T-helper 1 cell (primary cell): ENCODE measurements around the gene CSPG4.
"Not testable (repeated sequence)": the region's sequence is repeated elsewhere in the genome, so short reads cannot be mapped to it uniquely, and the experiment has no call there.

Source experiments
- DNase-seq, 5 donors: peaks; one replicate each; pipeline ENCODE4 v3.0.0-alpha.2; 2012 to 2020

Gene CSPG4

DNA sequence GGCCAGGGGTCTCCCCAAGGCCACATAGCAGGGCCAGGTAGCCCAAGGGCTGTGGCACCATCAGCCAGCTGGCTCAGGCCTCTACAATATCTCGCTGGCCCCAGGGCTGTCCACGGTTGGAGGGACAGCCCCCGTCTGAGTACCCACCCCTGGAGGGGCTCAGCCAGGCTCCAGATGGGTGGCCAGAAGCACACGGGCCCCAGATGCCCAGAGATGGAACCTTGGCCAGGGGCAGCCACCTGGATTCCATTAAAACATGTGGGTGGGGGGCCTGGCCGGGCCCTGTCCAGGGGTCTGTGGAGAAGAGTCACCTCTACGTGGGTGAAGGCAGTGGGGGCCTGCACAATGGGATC is 8.4 kb downstream of the CSPG4 start:
- no peak for DNase-seq

DNA sequence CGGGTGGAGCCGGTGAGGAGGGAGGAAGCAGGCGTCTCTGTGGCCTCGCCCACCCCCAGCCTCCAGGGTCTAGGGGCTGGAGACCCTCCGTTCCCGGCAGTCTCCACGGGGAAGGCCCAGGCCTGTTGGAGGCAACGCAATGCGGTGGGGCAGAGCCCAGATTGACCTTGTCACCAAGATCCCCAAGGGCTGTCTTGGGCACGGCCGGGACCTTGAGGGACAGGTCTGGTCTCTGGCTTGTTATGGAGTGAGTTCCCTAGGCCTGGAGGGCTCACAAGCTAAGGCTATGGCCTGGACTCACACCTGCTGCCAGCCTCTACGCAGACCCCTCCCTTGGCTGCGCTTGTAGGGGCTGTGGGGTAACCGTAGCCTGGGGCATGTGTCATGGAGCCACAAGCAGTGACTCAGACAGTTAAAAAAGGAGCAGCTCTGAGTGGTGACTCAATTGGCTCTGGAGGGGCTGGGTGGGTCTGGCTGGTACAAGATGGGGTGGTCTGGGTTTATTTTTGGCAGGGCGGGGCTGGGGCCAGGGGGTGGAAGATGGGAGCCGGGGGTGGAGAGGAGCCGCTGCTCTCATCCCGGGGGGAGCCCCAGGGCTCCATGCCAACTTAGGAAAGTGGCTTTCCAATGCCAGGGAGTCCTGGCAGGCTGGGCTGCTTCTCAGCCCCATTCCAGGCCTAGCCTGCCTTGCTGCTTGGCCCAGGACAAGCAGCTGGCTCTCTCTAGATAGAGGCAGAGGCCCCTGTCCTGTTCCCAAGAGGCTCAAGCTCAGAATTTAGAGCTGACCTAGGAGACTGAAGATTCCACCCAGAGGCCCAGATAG is 9.0 kb downstream of the CSPG4 start:
- not testable (repeated sequence) for DNase-seq

DNA sequence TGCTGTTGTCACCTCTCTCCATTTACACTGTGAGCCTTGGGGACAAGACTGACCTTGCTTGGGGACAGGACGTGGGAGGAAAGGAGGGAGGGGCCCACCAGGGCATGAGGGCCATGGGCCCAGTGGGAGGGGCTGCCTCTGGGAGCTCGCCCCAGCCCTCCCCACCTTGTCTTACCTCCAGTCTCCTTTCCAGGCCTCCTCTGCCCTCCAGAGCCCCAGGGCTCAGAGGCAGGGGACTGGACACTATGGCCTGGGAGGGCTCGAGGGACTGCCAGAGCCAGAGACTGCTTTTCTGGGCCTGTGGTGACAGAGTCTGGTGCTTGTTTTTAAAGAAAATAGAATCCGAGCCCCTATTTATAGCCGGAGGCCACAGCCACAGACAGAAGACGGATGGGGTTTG is 10.2 kb downstream of the CSPG4 start:
- no peak for DNase-seq

DNA sequence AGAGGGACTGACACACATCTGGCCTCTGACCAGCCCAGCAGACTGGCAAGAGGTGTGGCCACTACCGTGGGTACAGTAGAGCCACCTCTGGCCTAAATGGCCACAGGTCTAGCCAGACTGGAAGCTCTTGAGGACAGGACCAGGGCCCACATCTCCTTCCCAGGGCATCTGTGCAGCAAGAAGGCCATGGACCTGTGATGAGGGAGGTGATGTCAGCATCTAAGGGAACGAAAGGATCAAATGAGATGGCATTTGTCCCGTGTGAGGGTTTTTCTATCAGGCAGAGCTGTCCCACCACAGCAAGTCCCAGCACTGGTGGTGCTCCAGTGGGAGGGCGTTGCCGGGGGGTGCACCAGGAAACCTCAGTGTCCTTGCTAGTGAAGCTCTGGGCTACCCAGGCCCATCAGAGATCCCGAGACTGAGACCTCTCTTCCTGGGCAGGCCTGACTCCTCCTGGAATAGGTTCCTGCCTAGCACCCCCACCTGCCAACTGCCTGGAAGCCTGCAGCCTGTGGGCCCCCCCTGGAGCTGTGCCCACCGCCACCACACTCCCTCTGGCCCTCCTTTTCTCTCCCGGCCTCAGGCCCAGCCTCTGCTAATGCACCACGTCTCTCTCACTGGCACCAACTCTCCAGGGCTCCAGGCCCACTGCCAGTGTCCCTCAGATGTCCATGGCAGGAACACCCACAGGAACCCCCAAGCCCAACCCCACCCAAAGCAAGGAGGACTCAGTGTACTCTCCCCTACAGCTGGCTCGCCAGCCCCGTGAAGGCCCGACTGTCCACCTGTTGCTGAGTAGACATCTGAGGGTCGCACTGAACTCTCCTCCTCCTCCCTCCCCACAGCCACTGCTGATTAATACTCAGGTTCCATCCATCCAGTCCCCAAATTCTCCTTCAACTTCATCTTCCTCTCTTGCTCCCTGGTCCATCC is 11.3 kb downstream of the CSPG4 start:
- not testable (repeated sequence) for DNase-seq

DNA sequence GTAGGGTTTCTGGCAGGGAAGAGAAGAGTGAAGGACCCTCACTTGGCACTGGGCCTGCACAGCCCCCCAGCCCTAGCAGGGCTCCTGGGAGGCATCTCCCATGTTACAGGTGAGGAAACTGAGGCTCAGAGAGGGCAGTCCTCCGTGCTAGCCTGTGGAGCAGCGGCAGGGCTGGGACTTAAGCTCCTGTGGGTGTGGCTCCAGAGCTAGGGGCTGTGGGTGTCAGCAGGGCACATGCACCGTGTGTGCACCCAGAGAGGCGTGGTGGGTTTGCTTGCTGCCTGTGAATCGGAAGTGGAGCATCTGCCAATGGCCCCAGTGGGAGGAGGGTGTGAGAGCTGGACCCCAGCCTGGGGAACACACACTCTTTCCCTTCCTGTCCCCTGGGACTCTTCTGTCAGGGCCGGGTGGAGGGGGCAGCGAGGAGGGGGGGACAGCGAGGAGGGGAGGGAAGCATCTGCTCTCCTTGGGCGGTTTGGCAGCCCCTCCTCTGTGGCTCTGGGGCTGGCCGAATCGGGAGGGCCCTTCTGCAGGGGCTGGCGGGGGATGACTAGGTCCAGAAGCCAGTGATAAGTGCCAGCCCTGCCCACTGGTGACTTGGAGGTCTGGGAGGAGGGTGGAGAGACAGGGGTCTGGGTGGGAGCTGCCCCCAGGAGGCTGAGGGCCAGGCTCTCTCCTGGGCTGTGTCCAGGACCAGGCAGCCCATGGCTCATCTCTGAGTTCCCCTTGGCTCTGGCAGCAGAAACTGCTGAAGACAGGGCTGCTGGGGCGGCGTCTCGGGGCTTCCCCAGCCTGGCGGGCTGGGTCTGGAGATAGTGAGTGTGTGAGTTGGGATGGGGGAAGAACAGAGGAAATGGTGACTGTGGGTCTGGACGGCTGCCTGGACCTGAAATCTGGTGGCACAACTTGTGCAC is 12.4 kb downstream of the CSPG4 start:
- DNase-seq = not testable (repeated sequence)

DNA sequence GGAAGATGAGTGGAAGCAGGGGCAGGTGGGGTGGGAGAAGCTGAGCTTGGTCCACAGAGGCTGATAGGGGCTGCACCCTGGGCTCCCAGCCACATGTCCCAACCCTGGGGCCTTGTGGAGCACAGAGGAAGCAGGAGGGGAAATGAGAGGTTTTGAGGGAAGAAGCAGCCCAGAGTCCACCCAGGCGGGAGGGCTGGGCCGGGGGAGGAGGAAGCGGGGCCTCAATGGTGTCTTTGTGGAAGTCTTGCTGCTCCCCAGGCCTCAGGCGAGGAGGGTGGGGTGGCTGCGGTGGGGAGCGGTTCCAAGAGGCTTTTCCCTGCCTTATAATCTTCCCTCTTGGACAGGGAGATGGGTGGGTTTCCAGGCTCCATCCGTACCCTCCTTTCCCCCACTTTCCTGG is 13.1 kb downstream of the CSPG4 start:
- DNase-seq = not testable (repeated sequence)

DNA sequence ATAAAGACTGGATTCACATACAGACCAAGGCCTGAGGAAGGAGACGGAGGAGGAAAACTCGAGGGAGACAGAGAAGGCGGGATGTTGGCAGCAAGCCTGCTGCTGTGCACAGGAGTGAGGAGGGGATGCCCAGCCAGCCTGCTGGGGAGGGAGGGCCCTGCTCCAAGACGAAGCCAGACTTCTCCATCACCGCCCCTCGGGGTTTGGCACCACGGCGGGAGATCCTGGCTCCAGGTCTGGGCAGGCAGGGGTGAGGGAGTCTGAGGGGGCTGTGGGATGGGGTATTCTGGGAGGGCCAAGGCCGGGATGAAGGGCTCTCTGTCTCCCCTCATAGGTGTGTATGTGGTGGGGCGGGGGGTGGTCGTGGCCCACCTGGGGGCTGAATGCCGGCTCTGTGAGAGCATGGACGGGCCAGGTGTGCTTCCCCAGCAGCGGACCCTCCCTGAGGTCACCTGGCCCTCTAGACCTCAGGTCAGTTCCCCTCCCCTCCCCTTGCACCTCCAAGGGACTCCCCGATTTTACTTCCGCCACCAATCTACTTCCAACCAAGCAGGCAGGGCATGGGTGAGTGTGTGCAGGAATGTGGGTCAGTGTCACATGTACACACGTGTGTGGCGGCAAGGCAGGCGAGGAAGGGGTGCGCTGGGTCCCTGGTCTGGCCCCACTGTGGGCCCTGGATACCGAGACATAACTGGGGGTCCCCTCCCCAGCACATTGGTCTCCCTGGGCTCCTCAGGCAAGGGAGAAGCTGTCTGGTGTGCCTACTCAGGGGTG is 14.5 kb downstream of the CSPG4 start:
- DNase-seq = not testable (repeated sequence)

DNA sequence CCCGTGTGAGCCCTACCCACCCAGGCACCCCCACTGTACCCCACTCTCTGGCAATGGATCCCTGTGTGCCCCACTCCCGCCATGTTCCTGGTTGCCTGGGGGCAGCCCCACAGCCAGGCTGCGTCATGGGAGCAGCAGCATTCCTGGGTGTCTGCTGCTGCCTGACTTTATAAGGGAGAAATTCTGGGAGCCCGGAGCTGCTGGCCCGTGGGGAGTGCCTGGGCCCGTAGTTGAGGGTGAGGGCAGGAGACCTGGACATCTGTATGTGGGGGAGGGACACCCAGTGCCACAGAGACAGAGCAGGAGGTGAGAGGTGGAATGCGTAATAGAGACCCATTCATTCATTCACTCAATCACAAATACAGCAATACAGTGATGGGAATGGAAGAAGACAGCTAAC is 15.1 kb downstream of the CSPG4 start:
- DNase-seq = no peak

DNA sequence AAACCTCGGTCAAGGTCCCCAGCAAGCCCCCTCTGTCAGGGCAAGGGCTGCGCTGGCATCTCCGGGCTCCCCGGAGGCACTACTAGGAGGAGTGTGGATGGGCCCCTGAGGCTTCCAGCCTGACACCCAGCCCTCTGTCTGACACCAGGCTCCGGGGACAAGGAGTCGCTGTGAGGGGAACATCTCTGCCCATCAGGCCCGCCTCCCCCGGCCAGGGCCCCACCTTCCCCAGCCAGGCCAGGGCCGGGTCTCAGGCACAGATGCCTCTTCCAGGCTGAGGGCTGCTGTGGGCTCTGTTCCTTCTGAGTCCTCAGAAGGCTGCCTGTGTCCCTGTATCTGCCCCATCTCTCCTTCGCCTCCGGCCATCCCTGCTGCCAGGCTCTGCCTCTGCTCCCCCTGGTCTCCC is 15.8 kb downstream of the CSPG4 start:
- no peak for DNase-seq

DNA sequence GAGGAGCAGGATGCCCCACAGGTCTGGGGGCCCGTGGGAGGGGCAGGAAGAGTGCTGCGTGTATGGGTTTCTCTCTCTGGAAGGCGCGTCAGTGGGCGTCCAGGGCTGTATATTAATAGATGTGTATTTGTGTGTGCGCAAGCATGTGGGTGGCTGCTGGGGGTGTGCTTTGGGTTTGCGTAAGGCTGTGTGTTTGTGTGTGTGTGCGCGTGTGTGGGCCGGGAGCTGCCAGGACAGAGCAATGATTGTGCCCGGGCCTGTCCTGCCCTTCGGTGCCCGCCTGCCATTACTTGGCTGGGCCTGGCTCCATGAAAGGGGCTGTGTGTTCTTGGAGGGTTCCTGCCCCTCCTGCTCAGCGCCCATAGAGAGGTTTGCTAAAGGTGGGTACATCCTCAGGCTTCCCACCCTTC is 16.3 kb downstream of the CSPG4 start:
- no peak for DNase-seq

DNA sequence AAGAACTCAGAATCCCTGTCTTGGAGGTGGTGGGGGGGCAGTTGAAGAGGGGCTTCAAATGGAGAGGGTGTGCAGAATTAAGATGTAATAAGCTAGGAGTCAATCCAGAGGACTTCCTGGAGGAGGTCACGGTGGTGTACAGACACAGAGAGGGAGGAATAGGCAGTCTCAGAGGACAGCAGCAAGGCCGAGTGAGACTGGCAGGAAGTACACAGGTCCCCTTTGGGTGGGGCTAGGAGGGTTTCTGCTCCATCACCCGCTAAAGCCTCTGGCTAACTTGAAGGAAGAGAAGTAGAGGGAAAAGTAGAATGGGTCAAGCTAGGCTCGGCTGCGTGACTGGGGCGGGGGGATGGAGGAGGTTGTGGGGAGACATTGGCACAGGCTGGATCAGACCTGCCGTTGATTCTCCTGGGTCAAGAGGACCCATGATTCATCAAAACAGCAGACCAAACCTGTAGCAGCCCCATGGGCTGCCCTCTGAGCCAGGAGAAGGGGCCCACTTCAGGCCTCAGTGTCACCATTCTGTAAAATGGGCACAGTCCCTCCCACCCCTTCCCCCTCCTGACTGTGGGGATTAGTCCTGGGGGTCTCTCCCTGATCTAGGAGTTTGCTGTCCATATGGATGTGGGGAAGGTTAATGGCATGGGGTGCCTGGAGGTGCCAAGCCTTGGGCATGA is 16.9 kb downstream of the CSPG4 start:
- DNase-seq = no peak

DNA sequence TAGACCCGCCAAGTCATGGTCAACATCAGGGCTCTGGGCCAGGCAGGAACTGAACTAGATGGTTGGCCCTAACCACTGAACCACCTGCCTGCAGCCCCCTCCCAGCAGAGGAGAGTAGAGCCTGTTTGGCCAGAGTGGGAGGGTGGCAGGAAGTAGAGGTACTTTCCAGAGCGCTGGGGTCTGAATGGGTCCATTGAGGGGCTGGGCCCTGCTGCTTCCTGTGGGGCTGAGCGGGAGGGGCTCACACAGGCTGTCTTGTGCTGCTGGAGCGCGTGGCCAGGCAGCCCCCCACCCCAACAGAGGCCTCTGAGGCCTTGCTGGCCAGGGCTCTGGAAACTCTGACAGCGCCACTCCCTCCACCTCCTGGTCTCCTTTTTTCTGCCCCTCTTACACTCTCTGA is 17.4 kb downstream of the CSPG4 start:
- DNase-seq = no peak

DNA sequence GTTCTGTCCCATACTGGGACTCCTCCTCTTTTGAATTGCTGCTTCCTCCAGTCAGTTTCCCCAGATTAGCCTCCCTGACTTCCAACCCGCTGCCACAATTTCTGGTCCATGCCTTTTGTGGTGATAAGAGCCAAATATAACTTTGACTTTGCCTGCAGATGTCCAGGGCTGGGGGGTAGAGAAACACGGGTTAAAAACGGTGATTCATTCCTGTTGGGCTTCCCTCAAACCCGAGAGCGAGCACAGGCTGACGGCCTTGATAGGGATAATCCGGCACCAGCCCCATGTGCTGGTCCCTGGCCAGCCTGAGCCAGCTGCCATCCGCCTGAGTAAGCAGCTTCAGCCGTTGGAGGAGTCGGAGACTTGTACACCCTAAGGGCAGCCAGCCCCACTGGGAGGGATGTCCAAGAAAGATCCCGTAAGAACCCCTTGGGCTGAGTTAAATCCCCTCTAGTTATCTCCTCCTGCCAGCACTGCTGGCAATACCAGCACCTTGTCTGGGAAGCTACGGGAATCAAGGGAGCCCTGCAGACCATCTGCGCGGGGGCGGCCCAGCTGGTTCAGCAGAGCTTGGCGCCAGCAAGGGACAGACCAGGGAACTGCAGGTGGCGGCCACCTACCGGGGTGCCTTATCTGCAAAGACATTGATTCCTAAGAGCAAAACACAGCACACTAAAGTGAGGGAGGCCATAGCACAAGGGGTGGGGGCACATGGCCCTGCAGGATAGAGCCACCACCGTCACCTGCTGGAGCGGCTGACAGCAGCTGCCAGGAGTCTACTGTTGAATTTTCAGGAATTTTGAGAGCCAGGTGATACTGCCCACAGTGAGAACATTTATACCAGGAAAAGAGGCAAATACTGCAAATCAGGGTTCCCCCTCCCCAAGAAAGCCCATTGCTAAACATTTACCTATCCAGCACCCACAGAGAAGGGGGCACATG is 18.1 kb downstream of the CSPG4 start:
- no peak for DNase-seq

DNA sequence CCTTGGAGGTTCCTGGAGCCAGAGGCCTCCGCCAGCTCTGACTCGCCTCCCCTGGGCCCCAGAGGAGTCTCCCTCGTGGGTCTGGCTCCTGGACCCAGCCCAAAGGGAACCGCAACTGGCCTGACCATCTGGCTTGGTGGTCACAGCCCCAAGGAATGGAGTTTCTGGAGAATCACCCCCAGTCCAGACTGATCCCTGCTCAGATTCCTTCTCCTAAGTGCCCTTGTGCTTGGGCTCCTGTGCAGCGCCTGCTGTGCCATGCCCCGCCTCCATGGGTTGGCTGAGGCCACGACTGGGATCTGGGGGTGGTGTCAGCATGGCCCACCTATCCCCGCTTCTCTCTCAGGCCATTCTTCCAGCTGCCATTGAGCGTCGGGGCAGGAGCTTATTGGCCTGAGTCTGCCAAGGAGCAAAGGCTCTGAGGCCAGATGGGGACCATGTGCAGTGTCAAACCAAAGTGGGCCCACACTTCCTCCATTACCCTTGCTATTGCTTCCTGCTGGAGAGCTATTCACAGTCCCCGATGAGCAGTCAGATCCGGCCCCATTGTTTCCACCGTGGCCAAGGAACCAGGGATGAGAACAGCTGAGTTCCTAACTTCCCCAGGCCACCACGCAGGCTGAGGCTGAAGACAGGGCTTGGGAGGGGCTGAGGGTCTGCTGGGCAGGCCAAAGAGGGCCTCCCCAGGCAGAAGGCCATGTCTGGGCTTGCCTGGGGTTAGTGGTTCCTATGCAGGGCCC is 19.0 kb downstream of the CSPG4 start:
- no peak for DNase-seq

DNA sequence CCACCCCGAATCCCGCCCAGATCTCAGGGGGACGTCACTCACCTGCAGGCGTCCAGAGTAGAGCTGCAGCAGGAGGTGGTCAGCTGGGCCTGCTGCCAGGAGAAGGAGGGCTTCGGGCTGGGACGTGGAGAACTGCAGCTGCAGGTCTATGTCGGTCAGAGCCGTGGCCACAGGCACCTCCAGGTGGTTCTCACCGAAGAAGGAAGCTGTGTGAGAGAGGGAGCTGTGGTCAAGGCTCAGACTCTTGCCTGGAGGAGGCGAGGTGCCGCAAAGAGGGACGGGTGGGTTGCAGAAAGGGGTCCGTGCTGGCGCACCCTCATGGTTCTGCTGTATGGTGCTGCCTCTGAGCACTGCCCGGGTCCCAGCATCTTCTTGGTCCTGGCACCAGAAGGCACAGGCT is 19.6 kb downstream of the CSPG4 start:
- not testable (repeated sequence) for DNase-seq

DNA sequence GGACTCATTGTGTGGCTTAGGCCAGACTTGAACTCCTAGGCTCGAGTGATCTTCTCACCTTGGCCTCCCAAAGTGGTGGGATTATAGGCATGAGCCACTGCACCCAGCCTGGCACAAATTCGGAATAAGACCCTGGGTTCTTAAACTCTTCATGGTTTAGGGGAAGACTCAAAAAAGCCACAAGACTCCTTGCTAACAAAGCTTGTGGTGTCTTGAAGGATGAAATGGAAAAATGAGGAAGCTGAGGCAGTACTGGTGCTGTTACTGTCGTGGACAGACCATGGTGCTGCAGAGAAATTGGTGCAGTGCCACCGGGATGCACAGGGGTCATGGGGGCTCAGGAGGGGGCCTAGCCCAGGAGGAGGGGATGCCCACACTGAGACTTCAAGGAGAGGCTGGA is 20.3 kb downstream of the CSPG4 start:
- not testable (repeated sequence) for DNase-seq

DNA sequence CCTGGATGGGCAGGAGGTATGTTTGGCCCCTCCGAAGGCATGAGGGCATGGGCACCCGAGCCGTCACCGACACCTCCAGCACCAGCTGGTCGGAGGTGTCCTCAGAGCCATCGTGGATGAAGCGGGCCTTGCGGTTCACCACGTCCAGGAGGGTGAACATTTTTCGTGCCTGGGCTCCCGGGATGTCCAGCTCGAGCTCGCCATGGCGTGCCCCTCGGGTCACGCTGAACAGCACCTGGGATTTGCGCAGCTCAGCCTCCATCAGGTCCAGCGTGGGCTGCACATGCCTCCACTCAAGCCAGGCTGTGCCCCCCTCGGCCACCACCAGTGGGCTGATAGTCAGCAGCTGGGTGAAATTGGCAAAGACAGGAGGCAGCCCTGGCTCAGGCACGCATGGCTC is 23.2 kb downstream of the CSPG4 start:
- not testable (repeated sequence) for DNase-seq

DNA sequence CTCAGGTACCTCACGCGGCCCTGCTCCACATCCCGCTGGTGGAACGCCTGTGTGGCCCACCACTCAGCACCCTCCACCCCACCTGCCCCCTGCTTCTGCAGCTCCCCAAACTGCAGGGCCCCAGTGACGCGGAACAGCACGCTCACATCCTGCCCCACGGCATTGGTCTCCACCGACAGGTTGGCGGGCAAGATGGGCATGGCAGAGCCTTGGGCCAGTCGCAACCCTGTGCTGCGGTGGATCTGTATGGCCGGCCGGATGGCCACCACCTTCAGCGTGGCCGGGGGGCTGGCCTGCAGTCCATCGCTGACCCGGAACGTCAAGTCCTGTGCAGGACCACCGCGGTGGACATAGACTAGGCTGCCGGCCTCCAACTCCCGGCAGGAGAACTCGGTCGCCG is 23.8 kb downstream of the CSPG4 start:
- DNase-seq = no peak

DNA sequence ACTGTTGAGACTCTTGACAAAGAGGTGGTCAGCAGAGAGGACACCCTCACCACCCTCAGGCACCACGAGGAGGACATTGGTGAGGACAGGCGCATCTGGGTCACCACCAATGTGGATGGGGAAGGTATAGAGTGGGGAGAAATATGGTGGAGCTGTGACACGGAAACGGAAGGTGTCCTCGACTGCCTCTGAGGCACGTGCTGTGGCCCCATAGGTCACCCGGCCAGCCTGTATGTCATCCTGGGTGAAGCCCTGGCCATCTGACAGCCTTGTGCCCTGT is 24.4 kb downstream of the CSPG4 start:
- no peak for DNase-seq
